Measurements from ENCODE around the gene NAPB.

The NAPB gene

DNA sequence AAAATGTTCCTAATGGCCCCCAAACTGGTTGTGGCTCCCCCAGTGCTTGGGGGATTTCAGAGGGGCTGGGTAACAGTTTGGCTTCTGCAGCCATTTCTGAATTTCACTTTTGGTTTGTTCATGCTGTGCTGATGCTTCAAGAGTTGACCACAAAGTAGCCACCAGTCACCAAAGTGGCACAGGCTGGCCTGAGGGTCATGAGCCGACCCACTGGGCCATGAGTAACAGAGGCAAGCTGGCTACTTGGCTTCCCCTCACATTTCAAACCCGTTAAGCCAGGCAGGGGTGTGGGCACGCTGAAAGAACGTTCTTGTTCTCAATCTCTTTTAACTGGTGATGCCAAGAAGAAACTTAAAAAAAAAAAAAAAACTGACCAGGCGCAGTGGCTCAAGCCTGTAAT is 85.8 kb downstream of the NAPB start:
- no peak overlapping the region for H3K4me3 ChIP-seq (ENCODE audit: low read depth, low read length, poor library complexity, severe bottlenecking)
- H2AFZ ChIP-seq (ENCODE audit: low read length): no peak overlapping the region
- H4K20me1 ChIP-seq (ENCODE audit: insufficient read depth, low read length): no peaks in the 10 kb centered on the region
- no peak overlapping the region for H3K4me2 ChIP-seq (ENCODE audit: low read length)
- H3K36me3 ChIP-seq (ENCODE audit: insufficient read depth, low read length): no peaks in the 10 kb centered on the region
- H3K27me3 ChIP-seq (ENCODE audit: insufficient read depth, low read length): no peaks in the 10 kb centered on the region
- TF ChIP-seq EZH2 (IDR thresholded peaks at IDR 0.05; ENCODE audit: borderline replicate concordance, low read length) (no peak), CTCF (IDR thresholded peaks at IDR 0.05; ENCODE audit: low read length) (no peak)
- H3K9me2 ChIP-seq (ENCODE audit: low read depth, low read length): no peaks in the 10 kb centered on the region
- no peaks in the 10 kb centered on the region for H3K79me2 ChIP-seq (ENCODE audit: insufficient read depth, low read length)
- H3K9ac ChIP-seq (ENCODE audit: low read length): no peak overlapping the region
- H3K9me3 ChIP-seq (ENCODE audit: low read length): no peaks in the 10 kb centered on the region
- H3K4me1 ChIP-seq (ENCODE audit: insufficient read depth, low read length, severe bottlenecking): no peaks in the 10 kb centered on the region
- H3F3A ChIP-seq (ENCODE audit: insufficient read depth, low read length): no peaks in the 10 kb centered on the region
- H3K27ac ChIP-seq (ENCODE audit: low read depth, low read length, poor library complexity, severe bottlenecking): no peak overlapping the region

GRCh38 chr20:23334111-23334510 is 87.2 kb downstream of the NAPB start:
- no peak overlapping the region for H3K9ac ChIP-seq (ENCODE audit: low read length)
- no peaks in the 10 kb centered on the region for H3K36me3 ChIP-seq (ENCODE audit: insufficient read depth, low read length)
- no peaks in the 10 kb centered on the region for H3K4me1 ChIP-seq (ENCODE audit: insufficient read depth, low read length, severe bottlenecking)
- no peaks in the 10 kb centered on the region for H3K27me3 ChIP-seq (ENCODE audit: insufficient read depth, low read length)
- H3K4me2 ChIP-seq (ENCODE audit: low read length): no peak overlapping the region
- H2AFZ ChIP-seq (ENCODE audit: low read length): no peak overlapping the region
- no peaks in the 10 kb centered on the region for H3K9me3 ChIP-seq (ENCODE audit: low read length)
- H4K20me1 ChIP-seq (ENCODE audit: insufficient read depth, low read length): no peaks in the 10 kb centered on the region
- H3K27ac ChIP-seq (ENCODE audit: low read depth, low read length, poor library complexity, severe bottlenecking): no peak overlapping the region
- no peak for TF ChIP-seq CTCF (IDR thresholded peaks at IDR 0.05; ENCODE audit: low read length)
- no peak for TF ChIP-seq EZH2 (IDR thresholded peaks at IDR 0.05; ENCODE audit: borderline replicate concordance, low read length)
- H3K9me2 ChIP-seq (ENCODE audit: low read depth, low read length): no peaks in the 10 kb centered on the region
- no peak overlapping the region for H3K4me3 ChIP-seq (ENCODE audit: low read depth, low read length, poor library complexity, severe bottlenecking)
- H3K79me2 ChIP-seq (ENCODE audit: insufficient read depth, low read length): no peaks in the 10 kb centered on the region
- no peaks in the 10 kb centered on the region for H3F3A ChIP-seq (ENCODE audit: insufficient read depth, low read length)

DNA sequence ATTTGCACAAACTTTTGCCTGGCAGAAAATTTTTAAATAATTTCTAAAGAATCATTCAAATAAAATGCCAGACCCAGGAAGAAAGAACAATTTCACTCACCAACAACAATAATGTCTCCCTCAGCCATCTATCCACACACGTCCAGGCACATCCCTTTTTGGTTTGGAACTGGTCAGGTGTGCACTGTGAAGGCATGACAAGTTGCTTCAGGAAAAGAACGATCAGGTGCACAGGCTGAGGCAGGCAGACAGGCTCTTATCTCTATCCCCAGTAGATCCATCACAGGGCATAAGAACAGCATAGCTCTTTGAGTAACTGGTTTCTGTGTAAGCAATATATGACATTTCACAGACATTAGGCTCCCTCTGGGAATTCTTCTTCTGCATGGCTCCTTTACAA is 88.8 kb downstream of the NAPB start:
- no peaks in the 10 kb centered on the region for H3K9me3 ChIP-seq (ENCODE audit: low read length)
- no peak overlapping the region for H3K9ac ChIP-seq (ENCODE audit: low read length)
- H3K36me3 ChIP-seq (ENCODE audit: insufficient read depth, low read length): no peaks in the 10 kb centered on the region
- H3F3A ChIP-seq (ENCODE audit: insufficient read depth, low read length): no peaks in the 10 kb centered on the region
- H4K20me1 ChIP-seq (ENCODE audit: insufficient read depth, low read length): no peaks in the 10 kb centered on the region
- no peaks in the 10 kb centered on the region for H3K27me3 ChIP-seq (ENCODE audit: insufficient read depth, low read length)
- H3K27ac ChIP-seq (ENCODE audit: low read depth, low read length, poor library complexity, severe bottlenecking): no peak overlapping the region
- no peak overlapping the region for H2AFZ ChIP-seq (ENCODE audit: low read length)
- no peaks in the 10 kb centered on the region for H3K79me2 ChIP-seq (ENCODE audit: insufficient read depth, low read length)
- H3K4me3 ChIP-seq (ENCODE audit: low read depth, low read length, poor library complexity, severe bottlenecking): no peak overlapping the region
- no peak overlapping the region for H3K4me2 ChIP-seq (ENCODE audit: low read length)
- no peaks in the 10 kb centered on the region for H3K4me1 ChIP-seq (ENCODE audit: insufficient read depth, low read length, severe bottlenecking)
- H3K9me2 ChIP-seq (ENCODE audit: low read depth, low read length): no peaks in the 10 kb centered on the region
- TF ChIP-seq EZH2 (IDR thresholded peaks at IDR 0.05; ENCODE audit: borderline replicate concordance, low read length) (no peak), CTCF (IDR thresholded peaks at IDR 0.05; ENCODE audit: low read length) (no peak)
